Measurements from ENCODE around the gene MRAP2. TPM values are rescaled to one million over a fixed set of nuclear protein-coding genes. Genes with fewer than 3 reads are reported as not detected.

Gene MRAP2
- total RNA-seq, 2 experiments from 2014 or later: not detected

- H3K4me3 ChIP-seq (ENCODE audit: low read length): no peak overlapping the region
- Mint-ChIP-seq H3K4me3 (no peak overlapping the region), H3K9me3 (peaks cover 4% of the 10 kb centered on the region), H3K27me3 (peaks cover 33% of the 10 kb centered on the region), H3K4me1 (ENCODE audit: low read depth) (no peaks in the 10 kb centered on the region), H3K36me3 (ENCODE audit: low read depth) (no peaks in the 10 kb centered on the region), H3K27ac (no peak overlapping the region)
- no peak for DNase-seq
- no peak for TF ChIP-seq CTCF (IDR thresholded peaks at IDR 0.05)
- POLR2A ChIA-PET: interaction anchor here (0.6 kb wide), 2 partner anchors 12 to 43 kb away, joined by 3 read pairs; no protein-coding TSS in a partner anchor
- H3K27ac ChIP-seq (ENCODE audit: low read depth in 1 of 2, low read length in 2 of 2): no peak overlapping the region
- H3K36me3 ChIP-seq (ENCODE audit: insufficient read depth, low read length): no peaks in the 10 kb centered on the region
- no peaks in the 10 kb centered on the region for H3K27me3 ChIP-seq (ENCODE audit: control insufficient read depth in 1 of 2, insufficient read depth in 2 of 2, low read length in 2 of 2)
- CTCF ChIA-PET: no interaction called here
- H3K4me1 ChIP-seq (ENCODE audit: insufficient read depth, low read length): no peaks in the 10 kb centered on the region
- H3K9me3 ChIP-seq (ENCODE audit: control insufficient read depth in 1 of 2, insufficient read depth in 1 of 2, low read length in 2 of 2): no peaks in the 10 kb centered on the region
- no peak for ATAC-seq (ENCODE audit: poor library complexity)
- intact Hi-C loops (cut with DNase I, micrococcal nuclease): no loop called here
These were observed 53.2 kb downstream of the MRAP2 start for GRCh38 chr6:84086545-84087429.

- H3K36me3 Mint-ChIP-seq (ENCODE audit: low read depth): no peaks in the 10 kb centered on the region
- no peak overlapping the region for H3K4me3 ChIP-seq (ENCODE audit: low read length)
- ATAC-seq (ENCODE audit: poor library complexity): no peak
- peaks cover 4% of the 10 kb centered on the region for H3K9me3 Mint-ChIP-seq
- no peaks in the 10 kb centered on the region for H3K4me1 Mint-ChIP-seq (ENCODE audit: low read depth)
- no peaks in the 10 kb centered on the region for H3K4me1 ChIP-seq (ENCODE audit: insufficient read depth, low read length)
- H3K36me3 ChIP-seq (ENCODE audit: insufficient read depth, low read length): no peaks in the 10 kb centered on the region
- CTCF ChIA-PET: no interaction called here
- no peaks in the 10 kb centered on the region for H3K9me3 ChIP-seq (ENCODE audit: control insufficient read depth in 1 of 2, insufficient read depth in 1 of 2, low read length in 2 of 2)
- no peaks in the 10 kb centered on the region for H3K27me3 ChIP-seq (ENCODE audit: control insufficient read depth in 1 of 2, insufficient read depth in 2 of 2, low read length in 2 of 2)
- H3K27me3 Mint-ChIP-seq: peaks cover 32% of the 10 kb centered on the region
- no peak for TF ChIP-seq CTCF (IDR thresholded peaks at IDR 0.05)
- POLR2A ChIA-PET: no interaction called here
- H3K27ac Mint-ChIP-seq: no peak overlapping the region
- H3K4me3 Mint-ChIP-seq: no peak overlapping the region
- intact Hi-C loops (cut with DNase I, micrococcal nuclease): no loop called here
- H3K27ac ChIP-seq (ENCODE audit: low read depth in 1 of 2, low read length in 2 of 2): no peak overlapping the region
- no peak for DNase-seq
These were observed 55.5 kb downstream of the MRAP2 start for GRCh38 chr6:84089081-84089480.

- H3K36me3 ChIP-seq (ENCODE audit: insufficient read depth, low read length): no peaks in the 10 kb centered on the region
- H3K9me3 ChIP-seq (ENCODE audit: control insufficient read depth in 1 of 2, insufficient read depth in 1 of 2, low read length in 2 of 2): no peaks in the 10 kb centered on the region
- no peak for DNase-seq
- H3K4me1 ChIP-seq (ENCODE audit: insufficient read depth, low read length): no peaks in the 10 kb centered on the region
- CTCF ChIA-PET: no interaction called here
- no peak for TF ChIP-seq CTCF (IDR thresholded peaks at IDR 0.05)
- POLR2A ChIA-PET: no interaction called here
- no peaks in the 10 kb centered on the region for H3K4me1 Mint-ChIP-seq (ENCODE audit: low read depth)
- no peak overlapping the region for H3K4me3 Mint-ChIP-seq
- peaks cover 32% of the 10 kb centered on the region for H3K27me3 Mint-ChIP-seq
- no peak overlapping the region for H3K4me3 ChIP-seq (ENCODE audit: low read length)
- no peak overlapping the region for H3K27ac ChIP-seq (ENCODE audit: low read depth in 1 of 2, low read length in 2 of 2)
- H3K27ac Mint-ChIP-seq: no peak overlapping the region
- no peaks in the 10 kb centered on the region for H3K36me3 Mint-ChIP-seq (ENCODE audit: low read depth)
- no peak for ATAC-seq (ENCODE audit: poor library complexity)
- H3K9me3 Mint-ChIP-seq: peaks cover 4% of the 10 kb centered on the region
- no peaks in the 10 kb centered on the region for H3K27me3 ChIP-seq (ENCODE audit: control insufficient read depth in 1 of 2, insufficient read depth in 2 of 2, low read length in 2 of 2)
- intact Hi-C loops (cut with DNase I, micrococcal nuclease): no loop called here
These were observed 56.0 kb downstream of the MRAP2 start for GRCh38 chr6:84089552-84089951.
